ENCODE results near the gene GALNT5. TPM values are rescaled to one million over a fixed set of nuclear protein-coding genes. Genes with fewer than 3 reads are reported as not detected.

GALNT5 gene
- total and polyA plus RNA-seq, 9 donors: 1.5 to 9.6 (median 4.7) TPM

DNA sequence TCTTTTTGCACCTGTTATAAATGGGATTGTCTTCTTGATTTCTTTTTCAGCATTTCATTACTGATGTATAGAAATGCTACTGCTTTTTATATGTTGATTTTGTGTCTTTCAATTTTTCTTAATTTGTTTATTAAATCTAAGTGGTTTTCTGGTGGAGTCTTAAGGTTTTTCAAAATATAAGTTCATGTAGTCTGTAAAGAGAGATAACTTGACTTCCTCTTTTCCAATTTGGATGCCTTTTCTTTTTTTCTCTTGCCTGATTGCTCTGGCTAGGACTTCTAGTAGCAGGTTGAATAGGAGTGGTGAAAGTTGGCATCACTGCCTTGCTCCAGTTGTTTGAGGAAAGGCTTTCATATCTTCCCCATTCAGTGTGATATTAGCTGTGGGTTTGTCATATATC lies 28.6 kb upstream of the GALNT5 start:
- Histone ChIP-seq H3K9me3 (replicated peaks; ENCODE audit: control insufficient read depth, low read depth, low read length) (no peaks in the 10 kb centered on the region), H3K4me1 (ENCODE audit: control insufficient read depth, insufficient read depth, low read length) (no peaks in the 10 kb centered on the region), H3K27ac (ENCODE audit: low read length) (no peak overlapping the region), H3K36me3 (ENCODE audit: control insufficient read depth, insufficient read depth, low read length) (no peaks in the 10 kb centered on the region), H3K27me3 (ENCODE audit: control insufficient read depth, insufficient read depth, low read length) (no peaks in the 10 kb centered on the region), H3K4me3 (ENCODE audit: low read length) (no peak overlapping the region)
- no peak for DNase-seq

DNA sequence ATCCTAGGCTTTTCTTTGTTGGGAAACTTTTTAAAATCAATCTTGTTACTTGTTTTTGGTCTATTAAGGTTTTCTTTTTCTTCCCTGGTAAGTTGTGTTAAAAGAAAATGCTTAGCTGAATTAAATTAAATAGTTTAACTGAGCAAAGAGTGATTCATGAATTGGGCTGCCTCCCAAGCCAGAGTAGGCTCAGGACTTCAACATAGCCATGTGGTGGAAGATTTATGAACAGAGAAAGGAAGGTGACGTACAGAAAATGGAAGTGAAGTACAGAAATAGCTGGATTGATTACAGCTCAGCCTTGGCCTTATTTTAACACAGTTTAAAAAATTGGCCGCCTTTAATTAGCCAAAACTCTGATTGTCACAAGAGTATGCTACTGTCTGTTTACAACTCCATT lies 27.9 kb upstream of the GALNT5 start:
- Histone ChIP-seq H3K9me3 (replicated peaks; ENCODE audit: control insufficient read depth, low read depth, low read length) (no peaks in the 10 kb centered on the region), H3K4me1 (ENCODE audit: control insufficient read depth, insufficient read depth, low read length) (no peaks in the 10 kb centered on the region), H3K27ac (ENCODE audit: low read length) (no peak overlapping the region), H3K36me3 (ENCODE audit: control insufficient read depth, insufficient read depth, low read length) (no peaks in the 10 kb centered on the region), H3K27me3 (ENCODE audit: control insufficient read depth, insufficient read depth, low read length) (no peaks in the 10 kb centered on the region), H3K4me3 (ENCODE audit: low read length) (no peak overlapping the region)
- DNase-seq: no peak
- WGBS (ENCODE audit: insufficient coverage): 20% methylated on average over 1 of the region's 2 CpGs

DNA sequence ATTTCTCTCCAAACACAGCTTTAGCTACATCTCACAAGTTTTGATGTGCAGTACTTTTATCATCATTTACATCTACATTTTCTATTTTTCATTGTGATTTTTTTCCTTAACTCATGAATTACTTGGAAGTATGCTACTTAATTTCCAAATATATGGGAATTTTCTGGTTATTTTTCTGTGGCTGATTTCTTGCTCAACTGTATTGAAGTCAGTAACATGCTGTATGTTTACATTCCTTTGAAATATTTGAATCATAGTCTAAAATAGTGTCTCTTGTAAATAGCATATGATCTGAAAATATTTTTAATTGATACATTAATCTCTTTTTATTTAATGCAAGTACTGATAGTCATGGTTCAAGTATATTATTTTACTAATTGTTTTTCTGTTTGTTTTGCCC lies 26.0 kb upstream of the GALNT5 start:
- no peak for DNase-seq
- H3K36me3 ChIP-seq (ENCODE audit: control insufficient read depth, insufficient read depth, low read length): no peaks in the 10 kb centered on the region
- H3K4me1 ChIP-seq (ENCODE audit: control insufficient read depth, insufficient read depth, low read length): no peaks in the 10 kb centered on the region
- H3K27ac ChIP-seq (ENCODE audit: low read length): no peak overlapping the region
- no peaks in the 10 kb centered on the region for H3K27me3 ChIP-seq (ENCODE audit: control insufficient read depth, insufficient read depth, low read length)
- no peaks in the 10 kb centered on the region for H3K9me3 ChIP-seq (replicated peaks; ENCODE audit: control insufficient read depth, low read depth, low read length)
- H3K4me3 ChIP-seq (ENCODE audit: low read length): no peak overlapping the region

DNA sequence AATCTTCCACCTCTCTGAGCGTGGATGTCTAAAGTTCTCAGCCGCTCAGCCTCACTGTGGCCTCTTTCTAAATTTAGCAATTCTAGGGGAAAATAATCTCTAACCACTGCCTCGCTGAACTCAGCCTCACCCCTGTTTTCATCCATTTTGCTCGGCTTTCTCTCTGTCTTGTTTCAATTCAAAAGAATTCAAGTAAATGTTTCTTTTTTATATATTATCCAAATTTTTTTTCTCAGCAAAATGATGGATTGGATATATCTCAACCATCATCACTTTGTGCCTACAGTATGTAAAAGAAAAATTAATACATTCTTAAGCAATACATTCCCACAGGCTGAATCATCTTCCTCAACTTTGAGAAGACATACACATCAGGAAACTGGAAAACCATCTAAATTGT lies 24.0 kb upstream of the GALNT5 start:
- no peaks in the 10 kb centered on the region for H3K27me3 ChIP-seq (ENCODE audit: control insufficient read depth, insufficient read depth, low read length)
- WGBS (ENCODE audit: insufficient coverage): 75% methylated on average over 2 of the region's 4 CpGs
- H3K9me3 ChIP-seq (replicated peaks; ENCODE audit: control insufficient read depth, low read depth, low read length): no peaks in the 10 kb centered on the region
- no peak overlapping the region for H3K27ac ChIP-seq (ENCODE audit: low read length)
- no peak overlapping the region for H3K4me3 ChIP-seq (ENCODE audit: low read length)
- DNase-seq: no peak
- H3K4me1 ChIP-seq (ENCODE audit: control insufficient read depth, insufficient read depth, low read length): no peaks in the 10 kb centered on the region
- no peaks in the 10 kb centered on the region for H3K36me3 ChIP-seq (ENCODE audit: control insufficient read depth, insufficient read depth, low read length)

DNA sequence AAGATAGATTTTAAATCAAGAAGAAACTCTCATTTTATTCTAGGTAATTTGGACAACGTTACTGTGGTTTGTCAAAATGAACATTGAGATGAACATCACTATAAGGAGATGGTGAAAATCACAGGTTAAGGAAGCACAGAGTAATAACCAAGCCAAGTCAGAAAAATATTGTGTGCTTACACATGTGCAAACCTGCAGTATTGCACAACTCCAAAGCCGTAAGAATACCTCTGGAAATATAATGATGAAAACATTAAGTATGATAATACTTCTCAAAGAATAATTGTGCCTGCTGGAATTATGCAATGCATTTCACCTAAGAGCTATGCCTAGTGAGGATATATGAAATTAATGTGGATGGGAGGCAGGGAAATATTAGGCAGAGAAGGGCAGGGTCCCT lies 21.1 kb upstream of the GALNT5 start:
- H3K27ac ChIP-seq (ENCODE audit: low read length): no peak overlapping the region
- no peak overlapping the region for H3K4me3 ChIP-seq (ENCODE audit: low read length)
- DNase-seq: no peak
- H3K36me3 ChIP-seq (ENCODE audit: control insufficient read depth, insufficient read depth, low read length): no peaks in the 10 kb centered on the region
- no peaks in the 10 kb centered on the region for H3K9me3 ChIP-seq (replicated peaks; ENCODE audit: control insufficient read depth, low read depth, low read length)
- H3K27me3 ChIP-seq (ENCODE audit: control insufficient read depth, insufficient read depth, low read length): no peaks in the 10 kb centered on the region
- WGBS (ENCODE audit: insufficient coverage): no CpG with 5 or more reads among the region's 2 CpGs
- H3K4me1 ChIP-seq (ENCODE audit: control insufficient read depth, insufficient read depth, low read length): no peaks in the 10 kb centered on the region

DNA sequence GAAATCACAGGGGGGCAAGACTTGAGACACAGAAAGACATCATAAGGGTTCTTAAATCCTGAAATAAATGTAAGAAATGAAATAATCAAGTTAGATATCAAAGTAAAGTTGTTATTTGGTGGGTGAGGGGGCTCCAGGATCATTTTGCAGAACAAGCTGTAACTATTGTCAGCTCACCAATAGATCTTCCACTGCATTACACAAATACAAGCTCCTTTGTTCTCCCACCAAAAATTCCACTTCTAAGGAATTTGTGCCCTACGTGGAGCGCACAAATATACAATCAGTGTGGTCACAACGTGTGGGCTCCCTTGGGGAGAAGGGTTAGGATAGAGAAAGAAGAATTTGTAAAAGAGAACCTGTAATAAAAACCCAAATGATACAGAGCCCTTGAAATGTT lies 19.2 kb upstream of the GALNT5 start:
- H3K36me3 ChIP-seq (ENCODE audit: control insufficient read depth, insufficient read depth, low read length): no peaks in the 10 kb centered on the region
- H3K27me3 ChIP-seq (ENCODE audit: control insufficient read depth, insufficient read depth, low read length): no peaks in the 10 kb centered on the region
- no peak for DNase-seq
- H3K27ac ChIP-seq (ENCODE audit: low read length): no peak overlapping the region
- WGBS (ENCODE audit: insufficient coverage): no CpG with 5 or more reads among the region's 3 CpGs
- H3K9me3 ChIP-seq (replicated peaks; ENCODE audit: control insufficient read depth, low read depth, low read length): no peaks in the 10 kb centered on the region
- no peak overlapping the region for H3K4me3 ChIP-seq (ENCODE audit: low read length)
- H3K4me1 ChIP-seq (ENCODE audit: control insufficient read depth, insufficient read depth, low read length): no peaks in the 10 kb centered on the region

DNA sequence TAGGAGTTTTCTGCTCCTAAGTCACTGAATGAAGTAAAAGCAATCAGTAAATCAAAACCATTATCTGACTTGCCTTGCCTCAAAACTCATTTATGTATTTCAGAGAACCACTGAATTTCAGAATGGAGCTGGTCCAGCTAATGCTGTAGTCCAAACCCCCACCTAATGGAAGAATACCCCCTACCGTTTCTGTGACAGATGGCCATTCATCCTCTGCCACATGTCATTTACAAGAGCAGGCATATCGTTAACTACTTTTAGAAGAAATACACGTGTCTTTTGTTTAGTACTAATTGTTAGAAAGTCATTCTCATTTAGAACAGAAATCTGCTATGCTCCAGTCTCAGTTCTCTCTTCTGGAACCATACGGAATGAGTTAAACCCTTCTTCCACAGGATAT lies 12.8 kb upstream of the GALNT5 start:
- H3K4me1 ChIP-seq (ENCODE audit: control insufficient read depth, insufficient read depth, low read length): no peaks in the 10 kb centered on the region
- H3K9me3 ChIP-seq (replicated peaks; ENCODE audit: control insufficient read depth, low read depth, low read length): no peaks in the 10 kb centered on the region
- DNase-seq: no peak
- no peak overlapping the region for H3K27ac ChIP-seq (ENCODE audit: low read length)
- no peaks in the 10 kb centered on the region for H3K36me3 ChIP-seq (ENCODE audit: control insufficient read depth, insufficient read depth, low read length)
- no peak overlapping the region for H3K4me3 ChIP-seq (ENCODE audit: low read length)
- WGBS (ENCODE audit: insufficient coverage): no CpG with 5 or more reads among the region's 4 CpGs
- no peaks in the 10 kb centered on the region for H3K27me3 ChIP-seq (ENCODE audit: control insufficient read depth, insufficient read depth, low read length)

DNA sequence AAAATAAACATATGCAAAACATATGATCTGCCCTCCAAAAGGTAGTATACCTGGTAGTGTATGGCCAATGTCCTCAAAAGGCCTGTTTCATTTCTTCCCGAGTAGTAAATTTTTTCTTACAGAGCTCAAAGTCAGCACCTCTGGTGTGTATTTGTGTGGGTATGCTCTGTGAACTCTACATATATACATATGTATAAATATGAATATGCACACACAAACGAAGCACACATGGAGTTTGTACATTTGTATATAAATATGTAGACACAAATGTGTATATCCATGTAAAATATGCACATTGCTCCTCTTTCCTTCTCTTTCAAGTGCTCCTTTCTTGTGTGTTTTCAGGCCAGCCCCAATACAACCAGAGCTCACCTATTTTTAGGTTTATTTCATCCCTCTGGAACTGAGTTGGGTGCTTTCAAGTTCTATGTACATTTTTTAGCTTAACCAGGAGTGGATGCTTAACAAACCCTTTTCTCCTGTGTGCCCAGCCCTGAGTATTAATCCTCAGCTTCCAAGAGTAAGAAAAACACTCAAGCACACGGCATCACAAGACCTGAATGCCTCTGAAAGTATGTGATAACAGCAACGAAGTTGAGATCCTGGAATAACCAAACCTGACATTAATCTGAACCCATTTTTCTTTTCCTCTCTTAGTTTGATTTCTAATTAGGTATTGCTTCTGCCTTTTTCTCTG lies 12.2 kb upstream of the GALNT5 start:
- H3K36me3 ChIP-seq (ENCODE audit: control insufficient read depth, insufficient read depth, low read length): no peaks in the 10 kb centered on the region
- no peaks in the 10 kb centered on the region for H3K4me1 ChIP-seq (ENCODE audit: control insufficient read depth, insufficient read depth, low read length)
- no CpG with 5 or more reads among the region's 4 CpGs for WGBS (ENCODE audit: insufficient coverage)
- no peak for DNase-seq
- no peak overlapping the region for H3K27ac ChIP-seq (ENCODE audit: low read length)
- no peaks in the 10 kb centered on the region for H3K27me3 ChIP-seq (ENCODE audit: control insufficient read depth, insufficient read depth, low read length)
- H3K4me3 ChIP-seq (ENCODE audit: low read length): no peak overlapping the region
- H3K9me3 ChIP-seq (replicated peaks; ENCODE audit: control insufficient read depth, low read depth, low read length): no peaks in the 10 kb centered on the region

DNA sequence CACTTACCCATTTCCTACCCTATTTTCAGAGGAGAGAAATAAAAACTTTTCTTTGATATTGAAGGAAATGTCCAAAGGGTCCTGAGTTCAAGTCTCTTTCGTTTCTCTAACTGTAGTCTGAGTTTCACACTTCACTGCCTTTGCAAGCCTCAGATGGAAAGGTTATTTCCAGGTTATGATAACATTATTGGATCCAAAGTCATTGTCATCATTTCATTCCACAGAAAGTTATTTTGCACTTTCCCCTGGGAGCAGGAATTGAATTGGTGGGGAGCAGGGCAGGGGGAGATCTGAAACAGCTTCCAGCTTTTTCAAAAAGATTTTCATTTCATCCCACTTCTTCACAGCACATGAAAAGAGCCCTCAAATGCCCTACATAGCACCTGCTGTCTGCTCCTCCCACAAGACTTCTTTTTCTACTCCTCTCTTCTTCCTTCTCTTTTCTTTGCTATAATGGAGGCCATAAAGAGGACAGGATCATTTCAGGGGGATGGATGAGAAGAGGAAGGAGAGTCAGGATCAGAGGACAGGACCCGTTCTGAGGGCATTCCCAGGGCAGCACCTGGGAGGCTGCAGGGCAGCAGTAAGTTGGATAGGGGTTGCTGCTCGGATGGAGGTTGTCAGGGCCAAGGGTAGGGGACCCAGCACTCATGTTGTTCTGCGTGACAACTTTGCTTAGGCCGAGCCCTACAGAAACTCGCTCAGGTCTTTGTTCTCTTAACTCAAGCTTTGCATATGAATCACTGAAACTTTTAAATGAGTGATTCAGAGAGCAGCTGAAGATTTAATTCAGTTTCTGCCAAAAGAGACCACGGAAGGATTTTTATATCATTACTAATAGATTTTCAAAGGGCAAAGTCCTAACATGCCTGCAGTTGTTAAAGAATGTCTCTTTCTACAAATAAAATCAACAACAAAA lies 11.4 kb upstream of the GALNT5 start:
- H3K4me3 ChIP-seq (ENCODE audit: low read length): no peak overlapping the region
- DNase-seq: no peak
- H3K27me3 ChIP-seq (ENCODE audit: control insufficient read depth, insufficient read depth, low read length): no peaks in the 10 kb centered on the region
- H3K27ac ChIP-seq (ENCODE audit: low read length): no peak overlapping the region
- H3K9me3 ChIP-seq (replicated peaks; ENCODE audit: control insufficient read depth, low read depth, low read length): no peaks in the 10 kb centered on the region
- H3K36me3 ChIP-seq (ENCODE audit: control insufficient read depth, insufficient read depth, low read length): no peaks in the 10 kb centered on the region
- no peaks in the 10 kb centered on the region for H3K4me1 ChIP-seq (ENCODE audit: control insufficient read depth, insufficient read depth, low read length)
- WGBS (ENCODE audit: insufficient coverage): 60% methylated on average over 1 of the region's 7 CpGs

DNA sequence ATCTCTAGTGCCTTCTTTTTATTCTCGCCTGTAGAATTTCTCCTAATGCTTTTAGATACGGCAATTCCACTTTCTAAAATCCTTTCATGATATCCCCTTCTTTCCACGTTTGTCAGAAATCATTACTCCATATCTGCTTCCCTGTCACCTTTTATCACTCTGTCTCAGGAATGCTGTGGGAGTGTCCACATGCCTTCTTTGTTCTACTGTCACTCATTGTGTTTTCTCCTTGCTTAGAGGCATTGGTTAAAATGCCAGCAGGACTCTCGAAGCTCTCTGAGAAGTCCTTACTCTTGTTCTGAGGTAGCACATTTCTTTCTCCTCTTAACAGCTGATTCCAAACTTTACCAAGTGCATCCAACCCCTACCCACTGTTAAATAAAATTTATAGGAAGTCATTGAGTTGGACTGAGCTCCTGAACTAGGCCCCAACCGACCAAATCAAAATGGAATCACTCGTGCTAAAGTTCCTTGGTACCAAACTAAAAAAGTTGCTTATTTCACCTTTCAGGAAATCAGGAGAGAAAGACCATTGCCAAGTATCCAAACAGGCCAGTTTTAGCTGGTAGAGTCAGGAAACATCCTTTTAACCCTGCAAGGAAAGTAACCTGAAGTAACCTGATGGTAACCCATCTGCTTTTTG lies 10.6 kb upstream of the GALNT5 start:
- Histone ChIP-seq H3K36me3 (ENCODE audit: control insufficient read depth, insufficient read depth, low read length) (no peaks in the 10 kb centered on the region), H3K27ac (ENCODE audit: low read length) (no peak overlapping the region), H3K4me3 (ENCODE audit: low read length) (no peak overlapping the region), H3K9me3 (replicated peaks; ENCODE audit: control insufficient read depth, low read depth, low read length) (no peaks in the 10 kb centered on the region), H3K27me3 (ENCODE audit: control insufficient read depth, insufficient read depth, low read length) (no peaks in the 10 kb centered on the region), H3K4me1 (ENCODE audit: control insufficient read depth, insufficient read depth, low read length) (no peaks in the 10 kb centered on the region)
- no peak for DNase-seq
- WGBS (ENCODE audit: insufficient coverage): 75% methylated on average over 4 of the region's 6 CpGs
